SK-N-SH (cell line): ENCODE data around the gene AGRN.

Experiments used
- CHD2 ChIP-seq: fragments of 150-350 bp; IDR thresholded peaks from 2 replicates; pipeline ENCODE4 v1.6.1; 2018; ENCODE audit warnings: low read length; ENCODE audit not compliant: partially characterized antibody
- CTCF ChIP-seq: fragments of 200-600 bp; sonication (generic); IDR thresholded peaks from 2 replicates; pipeline ENCODE4 v1.6.1; 2017; ENCODE audit warnings: antibody characterized with exemption, mild to moderate bottlenecking, moderate library complexity
- EP300 ChIP-seq, 2 experiments: IDR thresholded peaks; 2 replicates each; pipeline versions ENCODE4 v1.4.0 to v1.6.1; 2012; ENCODE audit warnings: borderline replicate concordance in 1 of 2, low read depth in 1 of 2, low read length in 1 of 2
- GABPA ChIP-seq: IDR thresholded peaks from 2 replicates; pipeline ENCODE4 v1.4.0; 2012; ENCODE audit warnings: low read depth, mild to moderate bottlenecking
- JUND ChIP-seq: IDR thresholded peaks from 2 replicates; pipeline ENCODE4 v1.4.0; 2012
- MAX ChIP-seq: IDR thresholded peaks from 2 replicates; pipeline ENCODE4 v1.4.0; 2012; ENCODE audit warnings: low read depth
- RAD21 ChIP-seq: IDR thresholded peaks from 2 replicates; pipeline ENCODE4 v1.6.1; 2012; ENCODE audit warnings: mild to moderate bottlenecking, low read length
- RCOR1 ChIP-seq: fragments of 150-350 bp; IDR thresholded peaks from 2 replicates; pipeline ENCODE4 v1.6.1; 2017; ENCODE audit warnings: antibody characterized with exemption, low read length
- REST ChIP-seq: IDR thresholded peaks from 2 replicates; pipeline ENCODE4 v1.6.1; 2012; ENCODE audit warnings: mild to moderate bottlenecking, low read depth, low read length, moderate library complexity
- RFX5 ChIP-seq: IDR thresholded peaks from 2 replicates; pipeline ENCODE4 v1.6.1; 2012; ENCODE audit warnings: mild to moderate bottlenecking, improper control_type of control experiment, low read length
- RXRA ChIP-seq: IDR thresholded peaks from 2 replicates; pipeline ENCODE4 v1.4.0; 2012; ENCODE audit warnings: low read depth, mild to moderate bottlenecking, borderline replicate concordance
- SIN3A ChIP-seq: IDR thresholded peaks from 2 replicates; pipeline ENCODE4 v1.6.1; 2012; ENCODE audit warnings: low read depth, mild to moderate bottlenecking, low read length, moderate library complexity, borderline replicate concordance
- TAF1 ChIP-seq: IDR thresholded peaks from 2 replicates; pipeline ENCODE4 v1.6.1; 2012; ENCODE audit warnings: low read depth, mild to moderate bottlenecking, low read length, moderate library complexity, borderline replicate concordance
- USF1 ChIP-seq: IDR thresholded peaks from 2 replicates; pipeline ENCODE4 v1.4.0; 2012; ENCODE audit warnings: low read depth, borderline replicate concordance

- no peak for TF ChIP-seq MAX
- TF ChIP-seq RFX5, result no peak
- no peak for TF ChIP-seq REST
- no peak for TF ChIP-seq SIN3A
- no peak for TF ChIP-seq CTCF
- no peak for TF ChIP-seq RCOR1
- TF ChIP-seq JUND, result no peak
- no peak for TF ChIP-seq TAF1
- TF ChIP-seq GABPA, result no peak
- TF ChIP-seq USF1, result no peak
- no peak for TF ChIP-seq EP300 (IDR thresholded peaks at IDR 0.05; ENCODE audit: borderline replicate concordance in 1 of 2, low read depth in 1 of 2, low read length in 1 of 2)
- TF ChIP-seq RXRA, result no peak
- TF ChIP-seq RAD21, result no peak
- TF ChIP-seq CHD2, result no peak
Observed at GRCh38 chr1:1020415-1021009, 592 bp downstream of the AGRN start.
